ENCODE data around the gene MATCAP1. TPM values are rescaled to one million over a fixed set of nuclear protein-coding genes. Genes with fewer than 3 reads are reported as not detected.

Gene MATCAP1
- total and polyA plus RNA-seq, 2 of the 13 experiments (the other 11 are each of a cell fraction or from before 2014, with no cell fraction given): 11.2 to 24.5 TPM

GRCh38 chr16:67154578-67155294 is 29.0 kb downstream of the MATCAP1 start:
- Histone ChIP-seq H3K9ac (ENCODE audit: insufficient read depth, low read depth, low read length) (no peak overlapping the region), H3K36me3 (replicated peaks in 1 of 2; ENCODE audit: control insufficient read depth in 1 of 2, insufficient read depth in 2 of 2, low read length in 2 of 2) (no peaks in the 10 kb centered on the region), H4K20me1 (ENCODE audit: insufficient read depth, low read length) (no peaks in the 10 kb centered on the region), H3K27ac (ENCODE audit: extremely low read length, insufficient read depth, low read length) (no peak overlapping the region), H3K4me2 (ENCODE audit: low read depth, low read length) (peak overlapping the region; percentile 59), H3K27me3 (ENCODE audit: control insufficient read depth in 1 of 2, insufficient read depth in 2 of 2, low read length in 2 of 2) (peaks cover 4% of the 10 kb centered on the region in 2 experiments; a peak in 2 of 5 replicates), H3K4me1 (ENCODE audit: insufficient read depth, low read length) (peaks cover 48% of the 10 kb centered on the region), H3K79me2 (ENCODE audit: insufficient read depth, low read length) (no peaks in the 10 kb centered on the region), H3K4me3 (replicated peaks in 1 of 3; ENCODE audit: insufficient read depth in 1 of 3, low read depth in 2 of 3, low read length in 3 of 3) (peak overlapping the region in 2 of 3 experiments; percentile 27 to 64; a peak in 2 of 6 replicates), H3K9me3 (ENCODE audit: low read length) (no peaks in the 10 kb centered on the region), H2AFZ (ENCODE audit: low read length) (no peak overlapping the region)
- DNase-seq (ENCODE audit: low spot score) (no peak), FAIRE-seq (no peak), ATAC-seq (no peak)
- intact Hi-C loops (cut with micrococcal nuclease; ENCODE audit: unreplicated experiment) (loop anchor here (1.0 to 10.0 kb wide), 5 partner anchors 44 to 260 kb away; no protein-coding TSS in a partner anchor), in situ Hi-C loops (cut with HindIII; ENCODE audit: extremely low pct_ligation_motif_present, low pct_unique_long_range_greater_than_20kb) (loop anchor here (5.0 kb wide), 2 partner anchors 137 to 177 kb away; no protein-coding TSS in a partner anchor)
- BruUV-seq (replicated peaks): no TSS peak
- 65% methylated on average over 41 of the region's 61 CpGs for WGBS (ENCODE audit: low lambda C conversion rate)
- POLR2A ChIA-PET: interaction anchor here (0.8 to 1.8 kb wide), 12 partner anchors 16 to 141 kb away, joined by 3 to 21 read pairs (median 4); partner anchors contain the start of genes CBFB, NOL3 and PHAF1
- CTCF ChIA-PET (ENCODE audit: low intra/inter-chr PET ratio, low total read pairs): interaction anchor here (0.6 to 2.4 kb wide), 6 partner anchors 31 to 177 kb away, joined by 3 to 28 read pairs (median 9); no protein-coding TSS in a partner anchor
- TF ChIP-seq TBX3 (IDR thresholded peaks at IDR 0.05; ENCODE audit: borderline replicate concordance) (no peak), ZNF790 (CRISPR knock-in tag; IDR thresholded peaks at IDR 0.05; ENCODE audit: borderline replicate concordance) (0 out of 2 replicates have a peak, but pooled peaks have one; percentile 51), ARNTL (CRISPR knock-in tag; IDR thresholded peaks at IDR 0.05) (no peak), HIVEP1 (CRISPR knock-in tag; IDR thresholded peaks at IDR 0.05) (no peak), PHF21A (CRISPR knock-in tag; IDR thresholded peaks at IDR 0.05) (no peak), ZGPAT (CRISPR knock-in tag; IDR thresholded peaks at IDR 0.05) (no peak), ZNF501 (CRISPR knock-in tag; IDR thresholded peaks at IDR 0.05) (0 out of 2 replicates have a peak, but pooled peaks have one; percentile 2), ZSCAN21 (CRISPR knock-in tag; IDR thresholded peaks at IDR 0.05; ENCODE audit: borderline replicate concordance) (0 out of 2 replicates have a peak, but pooled peaks have one; percentile 16), NFIC (IDR thresholded peaks at IDR 0.05; ENCODE audit: low read length) (no peak), SALL1 (CRISPR knock-in tag; IDR thresholded peaks at IDR 0.05) (no peak), ZNF17 (CRISPR knock-in tag; IDR thresholded peaks at IDR 0.05) (no peak), ZNF510 (CRISPR knock-in tag; IDR thresholded peaks at IDR 0.05; ENCODE audit: low read depth) (no peak), NR3C1 (CRISPR knock-in tag; IDR thresholded peaks at IDR 0.05) (no peak), LRRFIP1 (CRISPR knock-in tag; conservative IDR thresholded peaks at IDR 0.05) (no peak), ZNF333 (CRISPR knock-in tag; IDR thresholded peaks at IDR 0.05; ENCODE audit: borderline replicate concordance) (no peak), CENPX (CRISPR knock-in tag; IDR thresholded peaks at IDR 0.05) (no peak), FOXA1 (IDR thresholded peaks at IDR 0.05) (no peak), FOXA1 (CRISPR knock-in tag; IDR thresholded peaks at IDR 0.05) (no peak)
- TF ChIP-seq, protein P1, sequence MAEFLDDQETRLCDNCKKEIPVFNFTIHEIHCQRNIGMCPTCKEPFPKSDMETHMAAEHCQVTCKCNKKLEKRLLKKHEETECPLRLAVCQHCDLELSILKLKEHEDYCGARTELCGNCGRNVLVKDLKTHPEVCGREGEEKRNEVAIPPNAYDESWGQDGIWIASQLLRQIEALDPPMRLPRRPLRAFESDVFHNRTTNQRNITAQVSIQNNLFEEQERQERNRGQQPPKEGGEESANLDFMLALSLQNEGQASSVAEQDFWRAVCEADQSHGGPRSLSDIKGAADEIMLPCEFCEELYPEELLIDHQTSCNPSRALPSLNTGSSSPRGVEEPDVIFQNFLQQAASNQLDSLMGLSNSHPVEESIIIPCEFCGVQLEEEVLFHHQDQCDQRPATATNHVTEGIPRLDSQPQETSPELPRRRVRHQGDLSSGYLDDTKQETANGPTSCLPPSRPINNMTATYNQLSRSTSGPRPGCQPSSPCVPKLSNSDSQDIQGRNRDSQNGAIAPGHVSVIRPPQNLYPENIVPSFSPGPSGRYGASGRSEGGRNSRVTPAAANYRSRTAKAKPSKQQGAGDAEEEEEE (CRISPR knock-in tag; IDR thresholded peaks at IDR 0.05; ENCODE audit: borderline replicate concordance): no peak

Data from HepG2 (cell line).